ENCODE data around the gene TIRAP.
"Not testable (repeated sequence)": the region's sequence is repeated elsewhere in the genome, so short reads cannot be mapped to it uniquely, and the experiment has no call there.

The TIRAP gene

GRCh38 chr11:126297004-126297403 is 14.1 kb downstream of the TIRAP start:
- no peak for TF ChIP-seq CTCF (conservative IDR thresholded peaks at IDR 0.05; ENCODE audit: low read depth)
- POLR2A ChIA-PET (ENCODE audit: low non-redundant PET), result no interaction called here
- H3K27ac ChIP-seq, result no peak overlapping the region
- CTCF ChIA-PET, result no interaction called here
- DNase-seq (ENCODE audit: low spot score), result no peak

DNA sequence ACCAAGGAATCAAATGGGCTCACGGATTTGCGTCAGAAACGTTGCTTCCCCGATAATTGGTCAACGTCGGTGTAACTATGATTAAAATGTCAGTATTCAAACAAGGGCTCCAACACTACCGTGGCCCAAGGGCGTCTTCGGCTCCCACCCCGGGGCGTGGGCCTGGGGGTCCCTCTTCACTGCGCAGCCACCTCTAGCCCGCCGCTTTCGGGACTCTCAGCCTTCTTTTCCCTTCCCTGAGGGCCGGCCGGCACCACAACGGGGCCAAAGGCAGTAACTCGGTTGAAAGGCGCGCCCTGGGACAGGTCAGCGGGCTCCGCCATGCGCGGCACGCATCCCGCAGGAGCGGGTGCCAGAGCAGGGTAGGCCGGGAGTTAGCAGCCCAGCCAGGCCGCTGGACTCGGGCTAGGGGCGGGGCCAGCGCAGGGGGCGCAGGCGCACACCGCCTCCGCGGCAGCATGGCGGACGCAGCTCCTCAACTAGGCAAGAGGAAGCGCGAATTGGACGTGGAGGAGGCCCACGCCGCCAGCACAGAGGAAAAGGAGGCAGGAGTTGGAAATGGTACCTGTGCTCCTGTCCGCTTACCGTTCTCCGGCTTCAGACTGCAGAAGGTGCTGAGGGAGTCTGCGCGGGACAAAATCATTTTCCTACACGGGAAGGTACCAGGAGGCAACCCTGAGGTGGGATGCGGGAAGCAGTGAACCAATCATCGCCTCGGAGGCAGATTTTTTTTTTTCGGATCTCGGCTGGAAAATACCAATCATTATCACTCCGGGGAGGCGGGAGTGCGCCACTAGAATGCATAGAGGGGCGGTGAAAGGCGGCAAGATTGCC is 20.9 kb downstream of the TIRAP start, which contains the start of gene DCPS:
DCPS (plus strand) TSS at position 438 of the 834 bp plus-strand sequence; CDS start at position 459, 21 bp downstream.
- no peak for TF ChIP-seq CTCF (conservative IDR thresholded peaks at IDR 0.05; ENCODE audit: low read depth)
- H3K27ac ChIP-seq, result peak within 1 kb of the TSS; percentile 90
- ChIA-PET CTCF (interaction anchor here (0.6 kb wide), 1 partner anchor 48 kb away, joined by 3 read pairs; no protein-coding TSS in a partner anchor), POLR2A (ENCODE audit: low non-redundant PET) (no interaction called here)
- peak; percentile 94 for DNase-seq (ENCODE audit: low spot score)

DNA sequence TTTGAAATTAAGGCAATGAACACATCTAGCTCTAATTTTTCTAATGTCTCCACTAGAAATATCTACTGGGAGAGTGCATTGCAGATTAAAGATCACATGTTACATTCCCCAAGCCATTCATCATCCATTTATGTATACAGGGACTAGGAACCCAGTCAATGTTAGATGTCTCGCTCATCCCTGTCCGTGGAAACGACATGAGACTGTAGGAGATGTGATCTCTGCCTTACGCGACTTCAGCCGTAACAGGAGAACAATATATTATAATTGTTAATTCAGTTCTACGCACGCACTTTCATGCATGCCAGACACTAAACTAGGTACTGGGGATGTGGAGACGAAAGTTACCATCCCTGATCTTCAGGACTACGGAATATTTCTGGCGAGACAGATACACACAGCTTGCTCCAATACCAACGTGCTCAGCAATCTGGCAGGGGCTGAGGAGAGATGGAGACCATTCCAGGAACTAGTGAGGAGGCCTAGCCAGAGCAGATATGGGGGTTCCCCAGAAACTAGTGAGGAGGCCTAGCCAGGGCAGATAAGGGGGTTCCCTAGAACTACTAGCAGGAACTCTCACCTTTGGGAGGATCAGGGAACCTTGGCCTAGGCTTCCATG is 21.7 kb downstream of the TIRAP start:
- no peak for TF ChIP-seq CTCF (conservative IDR thresholded peaks at IDR 0.05; ENCODE audit: low read depth)
- ChIA-PET POLR2A (ENCODE audit: low non-redundant PET) (no interaction called here), CTCF (interaction anchor here (0.6 kb wide), 1 partner anchor 49 kb away, joined by 3 read pairs; no protein-coding TSS in a partner anchor)
- peak overlapping the region; percentile 90 for H3K27ac ChIP-seq
- no peak for DNase-seq (ENCODE audit: low spot score)

DNA sequence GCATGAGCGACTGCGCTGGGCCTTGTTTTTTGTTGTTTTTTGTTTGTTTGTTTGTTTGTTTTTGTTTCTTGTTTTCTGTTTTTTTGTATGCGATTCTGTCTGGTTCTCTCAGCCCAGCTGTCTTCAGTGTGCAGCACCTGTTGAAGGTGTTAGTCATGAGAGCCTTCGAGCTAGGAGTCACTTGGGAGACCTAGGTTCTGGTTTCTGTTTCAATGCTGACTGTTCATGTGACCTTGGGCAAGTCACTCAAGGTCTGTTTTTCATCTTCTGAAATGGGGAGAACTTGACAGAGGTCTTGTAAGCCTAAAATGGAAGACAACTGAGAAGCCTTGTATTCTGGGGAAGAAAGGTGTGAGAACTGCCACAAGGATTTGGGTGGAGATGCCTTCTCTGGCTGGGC is 22.8 kb downstream of the TIRAP start:
- peak overlapping the region; percentile 90; the same call in 1 of the 2 replicates for H3K27ac ChIP-seq
- TF ChIP-seq CTCF (conservative IDR thresholded peaks at IDR 0.05; ENCODE audit: low read depth), result no peak
- CTCF ChIA-PET, result interaction anchor here (0.6 to 0.7 kb wide), 2 partner anchors 9 to 175 kb away, joined by 3 read pairs; no protein-coding TSS in a partner anchor
- POLR2A ChIA-PET (ENCODE audit: low non-redundant PET), result interaction anchor here (0.6 kb wide), 1 partner anchor 36 kb away, joined by 4 read pairs; no protein-coding TSS in a partner anchor
- no peak for DNase-seq (ENCODE audit: low spot score)

GRCh38 chr11:126307706-126308105 is 24.8 kb downstream of the TIRAP start:
- CTCF ChIA-PET, result interaction anchor here (0.6 to 1.0 kb wide), 4 partner anchors 30 to 722 kb away, joined by 3 to 6 read pairs (median 3); no protein-coding TSS in a partner anchor
- no peak for TF ChIP-seq CTCF (conservative IDR thresholded peaks at IDR 0.05; ENCODE audit: low read depth)
- no peak for DNase-seq (ENCODE audit: low spot score)
- no peak overlapping the region for H3K27ac ChIP-seq
- POLR2A ChIA-PET (ENCODE audit: low non-redundant PET), result no interaction called here

DNA sequence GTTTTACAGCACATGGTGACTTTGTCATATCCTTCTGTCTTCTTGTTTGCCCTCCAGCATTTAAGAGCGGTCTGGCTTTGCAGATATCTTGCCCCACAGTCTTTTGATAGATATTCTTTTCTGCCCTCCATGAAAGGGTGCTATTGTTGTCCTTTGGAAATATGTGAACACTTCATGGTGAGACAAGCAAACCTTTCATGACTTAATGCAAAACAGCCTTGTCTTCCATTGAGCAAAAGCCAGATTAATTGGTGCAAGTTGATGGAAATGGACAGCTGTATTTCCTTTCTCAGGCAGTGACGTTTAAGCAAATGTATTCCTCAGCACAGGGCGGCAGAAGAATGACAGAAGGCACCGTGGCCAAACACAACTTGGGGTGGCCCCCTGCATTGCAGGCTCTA is 25.4 kb downstream of the TIRAP start:
- no peak for TF ChIP-seq CTCF (conservative IDR thresholded peaks at IDR 0.05; ENCODE audit: low read depth)
- CTCF ChIA-PET, result interaction anchor here (0.6 to 1.0 kb wide), 3 partner anchors 172 to 723 kb away, joined by 3 read pairs; no protein-coding TSS in a partner anchor
- no peak overlapping the region for H3K27ac ChIP-seq
- POLR2A ChIA-PET (ENCODE audit: low non-redundant PET), result no interaction called here
- no peak for DNase-seq (ENCODE audit: low spot score)

GRCh38 chr11:126308771-126309170 is 25.9 kb downstream of the TIRAP start:
- CTCF ChIA-PET, result interaction anchor here (3.0 kb wide), 1 partner anchor 171 kb away, joined by 48 read pairs; no protein-coding TSS in a partner anchor
- DNase-seq (ENCODE audit: low spot score); POLR2A ChIA-PET (ENCODE audit: low non-redundant PET); H3K27ac ChIP-seq: not testable (repeated sequence)
